Activated CD8-positive, alpha-beta memory T cell treated with anti-CD3 and anti-CD28 coated beads, Interleukin-2, amount 50 U/mL, for 24 hours (primary cell): ENCODE results near the gene PTPN23.

Experiments
- DNase-seq: peaks from one replicate; pipeline ENCODE4 v3.0.0-alpha.2; 2020; ENCODE audit errors: extremely low read depth

PTPN23 gene

DNA sequence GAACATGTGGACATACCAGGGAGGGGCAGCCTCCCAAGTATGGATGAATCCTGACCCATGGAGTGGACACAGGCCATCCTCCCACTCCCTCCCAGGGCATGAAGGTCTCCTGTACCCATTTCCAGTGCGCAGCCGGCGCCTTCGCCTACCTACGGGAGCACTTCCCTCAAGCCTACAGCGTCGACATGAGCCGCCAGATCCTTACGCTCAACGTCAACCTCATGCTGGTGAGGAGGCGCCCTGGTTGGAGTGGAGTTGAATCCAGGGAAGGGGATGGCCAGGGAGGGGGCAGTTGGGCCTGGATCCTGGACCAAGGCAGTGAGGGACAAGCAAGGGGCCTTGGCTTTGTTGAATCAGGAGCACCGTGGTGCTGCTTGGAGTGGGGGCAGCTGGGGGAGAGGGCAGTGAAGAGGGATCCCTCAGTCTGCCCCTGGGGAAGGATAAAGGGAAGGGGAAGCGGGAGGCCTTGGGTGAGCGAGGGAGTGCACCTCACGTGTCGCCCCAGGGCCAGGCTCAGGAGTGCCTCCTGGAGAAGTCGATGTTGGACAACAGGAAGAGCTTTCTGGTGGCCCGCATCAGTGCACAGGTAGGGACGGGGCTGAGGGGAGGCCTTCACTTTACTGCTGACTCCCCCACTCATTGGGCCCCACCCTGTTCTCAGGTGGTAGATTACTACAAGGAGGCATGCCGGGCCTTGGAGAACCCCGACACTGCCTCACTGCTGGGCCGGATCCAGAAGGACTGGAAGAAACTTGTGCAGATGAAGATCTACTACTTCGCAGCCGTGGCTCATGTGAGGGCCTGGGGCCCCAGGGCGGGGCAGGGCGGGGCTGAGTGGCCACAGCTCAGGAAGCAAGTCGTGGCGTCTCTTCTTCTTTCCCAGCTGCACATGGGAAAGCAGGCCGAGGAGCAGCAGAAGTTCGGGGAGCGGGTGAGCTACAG, 25.3 kb downstream of the PTPN23 start:
- DNase-seq, result no peak

DNA sequence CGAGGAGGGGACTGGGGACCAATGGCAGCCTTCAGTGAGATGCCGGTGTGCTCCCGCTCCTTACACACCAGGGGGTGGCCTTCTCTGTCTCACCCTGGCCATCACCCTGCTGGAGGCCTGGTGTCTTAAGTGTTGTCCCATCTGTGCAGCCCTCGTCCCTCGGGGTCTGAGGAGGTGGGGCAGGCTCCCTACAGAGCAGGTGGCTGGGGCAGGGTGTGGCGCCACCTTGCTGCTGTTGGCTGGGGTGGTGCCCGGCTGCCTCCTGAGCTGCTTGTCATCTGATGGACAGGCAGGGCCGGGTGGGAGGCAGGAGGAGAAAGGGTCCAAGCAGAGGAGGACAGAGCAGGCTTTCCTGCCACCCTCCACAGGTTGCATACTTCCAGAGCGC, 25.9 kb downstream of the PTPN23 start:
- DNase-seq, result no peak

DNA sequence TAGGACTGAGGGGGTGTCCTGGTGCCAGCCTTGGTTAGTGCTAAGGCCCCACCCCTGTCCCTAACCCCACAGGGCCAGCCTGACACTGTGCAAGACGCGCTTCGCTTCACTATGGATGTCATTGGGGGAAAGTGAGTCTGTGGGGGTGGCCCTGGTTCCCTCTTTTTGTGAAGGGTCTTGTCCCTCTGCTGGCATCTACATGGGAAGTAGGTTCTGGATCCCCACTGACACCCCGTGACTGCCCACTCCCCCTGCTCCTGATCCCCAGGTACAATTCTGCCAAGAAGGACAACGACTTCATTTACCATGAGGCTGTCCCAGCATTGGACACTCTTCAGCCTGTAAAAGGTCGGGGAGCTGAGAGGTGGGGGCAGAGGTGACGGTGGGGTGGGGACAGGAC, 26.4 kb downstream of the PTPN23 start:
- no peak for DNase-seq

DNA sequence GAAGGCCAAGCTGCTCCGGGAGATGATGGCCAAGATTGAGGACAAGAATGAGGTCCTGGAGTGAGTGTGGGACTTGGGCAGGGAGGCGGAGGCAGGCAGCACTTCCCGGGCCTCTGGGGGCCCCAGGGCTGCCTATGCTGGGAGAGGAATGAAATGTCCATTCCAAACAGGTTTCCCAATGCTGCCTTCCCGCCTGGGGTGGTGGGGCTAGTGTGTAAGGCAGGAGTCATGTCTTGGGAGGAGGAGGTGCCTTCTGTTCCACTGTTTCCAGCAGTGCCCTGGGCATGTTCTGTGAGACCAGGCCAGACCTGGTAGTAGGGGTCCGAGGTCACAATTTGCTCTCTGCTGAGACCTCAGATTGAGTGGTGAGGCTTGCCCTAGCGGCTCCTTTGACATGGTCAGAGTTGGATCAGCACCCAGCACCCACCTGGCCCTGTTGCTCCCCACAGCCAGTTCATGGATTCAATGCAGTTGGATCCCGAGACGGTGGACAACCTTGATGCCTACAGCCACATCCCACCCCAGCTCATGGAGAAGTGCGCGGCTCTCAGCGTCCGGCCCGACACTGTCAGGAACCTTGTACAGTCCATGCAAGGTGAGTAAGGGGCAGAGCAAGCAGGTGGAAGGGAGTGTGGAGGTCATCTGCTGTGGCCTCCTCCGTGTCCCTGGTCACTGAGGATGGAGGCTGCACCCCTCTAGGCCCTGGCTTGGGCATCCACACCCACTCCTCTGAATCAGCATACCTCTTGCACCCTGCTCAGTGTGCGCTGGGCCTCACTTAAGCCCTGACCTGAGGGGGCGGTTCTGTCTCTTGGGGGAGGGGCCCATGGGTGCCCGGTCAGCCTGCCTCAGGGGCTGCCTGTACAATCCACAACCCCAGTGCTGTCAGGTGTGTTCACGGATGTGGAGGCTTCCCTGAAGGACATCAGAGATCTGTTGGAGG, 27.3 kb downstream of the PTPN23 start:
- no peak for DNase-seq

DNA sequence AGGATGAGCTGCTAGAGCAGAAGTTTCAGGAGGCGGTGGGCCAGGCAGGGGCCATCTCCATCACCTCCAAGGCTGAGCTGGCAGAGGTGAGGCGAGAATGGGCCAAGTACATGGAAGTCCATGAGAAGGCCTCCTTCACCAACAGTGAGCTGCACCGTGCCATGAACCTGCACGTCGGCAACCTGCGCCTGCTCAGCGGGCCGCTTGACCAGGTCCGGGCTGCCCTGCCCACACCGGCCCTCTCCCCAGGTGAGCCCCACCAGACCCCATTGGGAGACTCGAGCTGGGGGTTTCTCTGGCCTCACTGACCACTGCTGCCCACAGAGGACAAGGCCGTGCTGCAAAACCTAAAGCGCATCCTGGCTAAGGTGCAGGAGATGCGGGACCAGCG, 28.0 kb downstream of the PTPN23 start:
- no peak for DNase-seq

DNA sequence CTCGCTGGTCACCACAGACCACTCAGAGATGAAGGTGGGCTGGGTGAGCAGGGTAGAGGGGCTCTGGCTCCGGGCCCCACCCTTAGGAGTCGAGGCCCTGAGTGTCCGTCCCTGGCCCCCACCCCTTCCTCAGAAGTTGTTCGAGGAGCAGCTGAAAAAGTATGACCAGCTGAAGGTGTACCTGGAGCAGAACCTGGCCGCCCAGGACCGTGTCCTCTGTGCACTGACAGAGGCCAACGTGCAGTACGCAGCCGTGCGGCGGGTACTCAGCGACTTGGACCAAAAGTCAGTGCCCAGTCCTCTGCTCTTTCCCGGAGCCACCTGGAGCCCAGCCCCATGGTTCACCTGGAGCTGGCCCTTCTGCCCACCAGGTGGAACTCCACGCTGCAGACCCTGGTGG, 28.5 kb downstream of the PTPN23 start:
- DNase-seq, result no peak

DNA sequence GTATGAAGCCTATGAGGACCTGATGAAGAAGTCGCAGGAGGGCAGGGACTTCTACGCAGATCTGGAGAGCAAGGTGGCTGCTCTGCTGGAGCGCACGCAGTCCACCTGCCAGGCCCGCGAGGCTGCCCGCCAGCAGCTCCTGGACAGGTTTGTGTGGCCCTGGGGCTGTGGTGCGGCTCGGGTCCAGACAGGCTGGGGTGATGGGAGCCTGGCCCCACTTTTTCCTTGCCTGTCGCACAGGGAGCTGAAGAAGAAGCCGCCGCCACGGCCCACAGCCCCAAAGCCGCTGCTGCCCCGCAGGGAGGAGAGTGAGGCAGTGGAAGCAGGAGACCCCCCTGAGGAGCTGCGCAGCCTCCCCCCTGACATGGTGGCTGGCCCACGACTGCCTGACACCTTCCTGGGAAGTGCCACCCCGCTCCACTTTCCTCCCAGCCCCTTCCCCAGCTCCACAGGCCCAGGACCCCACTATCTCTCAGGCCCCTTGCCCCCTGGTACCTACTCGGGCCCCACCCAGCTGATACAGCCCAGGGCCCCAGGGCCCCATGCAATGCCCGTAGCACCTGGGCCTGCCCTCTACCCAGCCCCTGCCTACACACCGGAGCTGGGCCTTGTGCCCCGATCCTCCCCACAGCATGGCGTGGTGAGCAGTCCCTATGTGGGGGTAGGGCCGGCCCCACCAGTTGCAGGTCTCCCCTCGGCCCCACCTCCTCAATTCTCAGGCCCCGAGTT, 29.0 kb downstream of the PTPN23 start:
- DNase-seq, result no peak

DNA sequence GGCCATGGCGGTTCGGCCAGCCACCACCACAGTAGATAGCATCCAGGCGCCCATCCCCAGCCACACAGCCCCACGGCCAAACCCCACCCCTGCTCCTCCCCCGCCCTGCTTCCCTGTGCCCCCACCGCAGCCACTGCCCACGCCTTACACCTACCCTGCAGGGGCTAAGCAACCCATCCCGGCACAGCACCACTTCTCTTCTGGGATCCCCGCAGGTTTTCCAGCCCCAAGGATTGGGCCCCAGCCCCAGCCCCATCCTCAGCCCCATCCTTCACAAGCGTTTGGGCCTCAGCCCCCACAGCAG, 29.5 kb downstream of the PTPN23 start:
- no peak for DNase-seq

DNA sequence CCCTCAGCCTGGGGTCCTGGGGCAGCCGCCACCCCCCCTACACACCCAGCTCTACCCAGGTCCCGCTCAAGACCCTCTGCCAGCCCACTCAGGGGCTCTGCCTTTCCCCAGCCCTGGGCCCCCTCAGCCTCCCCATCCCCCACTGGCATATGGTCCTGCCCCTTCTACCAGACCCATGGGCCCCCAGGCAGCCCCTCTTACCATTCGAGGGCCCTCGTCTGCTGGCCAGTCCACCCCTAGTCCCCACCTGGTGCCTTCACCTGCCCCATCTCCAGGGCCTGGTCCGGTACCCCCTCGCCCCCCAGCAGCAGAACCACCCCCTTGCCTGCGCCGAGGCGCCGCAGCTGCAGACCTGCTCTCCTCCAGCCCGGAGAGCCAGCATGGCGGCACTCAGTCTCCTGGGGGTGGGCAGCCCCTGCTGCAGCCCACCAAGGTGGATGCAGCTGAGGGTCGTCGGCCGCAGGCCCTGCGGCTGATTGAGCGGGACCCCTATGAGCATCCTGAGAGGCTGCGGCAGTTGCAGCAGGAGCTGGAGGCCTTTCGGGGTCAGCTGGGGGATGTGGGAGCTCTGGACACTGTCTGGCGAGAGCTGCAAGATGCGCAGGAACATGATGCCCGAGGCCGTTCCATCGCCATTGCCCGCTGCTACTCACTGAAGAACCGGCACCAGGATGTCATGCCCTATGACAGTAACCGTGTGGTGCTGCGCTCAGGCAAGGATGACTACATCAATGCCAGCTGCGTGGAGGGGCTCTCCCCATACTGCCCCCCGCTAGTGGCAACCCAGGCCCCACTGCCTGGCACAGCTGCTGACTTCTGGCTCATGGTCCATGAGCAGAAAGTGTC, 30.2 kb downstream of the PTPN23 start:
- no peak for DNase-seq

DNA sequence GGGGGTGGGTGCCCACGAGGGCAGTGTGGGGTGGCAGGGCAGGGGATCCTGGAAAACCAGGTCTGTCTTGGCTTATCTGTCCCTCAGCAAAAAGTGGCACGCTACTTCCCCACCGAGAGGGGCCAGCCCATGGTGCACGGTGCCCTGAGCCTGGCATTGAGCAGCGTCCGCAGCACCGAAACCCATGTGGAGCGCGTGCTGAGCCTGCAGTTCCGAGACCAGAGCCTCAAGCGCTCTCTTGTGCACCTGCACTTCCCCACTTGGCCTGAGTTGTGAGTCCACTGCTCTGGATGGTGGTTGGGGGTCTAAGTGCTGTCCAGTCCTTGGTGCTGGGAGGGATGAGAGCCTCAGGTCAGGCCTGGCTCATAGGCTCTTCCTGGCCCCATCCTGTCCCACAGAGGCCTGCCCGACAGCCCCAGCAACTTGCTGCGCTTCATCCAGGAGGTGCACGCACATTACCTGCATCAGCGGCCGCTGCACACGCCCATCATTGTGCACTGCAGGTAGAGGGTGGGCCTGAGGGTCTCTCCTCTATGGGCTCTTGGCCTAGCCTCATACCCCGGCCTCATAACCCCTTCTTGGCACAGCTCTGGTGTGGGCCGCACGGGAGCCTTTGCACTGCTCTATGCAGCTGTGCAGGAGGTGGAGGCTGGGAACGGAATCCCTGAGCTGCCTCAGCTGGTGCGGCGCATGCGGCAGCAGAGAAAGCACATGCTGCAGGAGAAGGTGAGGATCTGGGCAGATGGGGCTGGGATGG, 31.1 kb downstream of the PTPN23 start:
- DNase-seq, result no peak

DNA sequence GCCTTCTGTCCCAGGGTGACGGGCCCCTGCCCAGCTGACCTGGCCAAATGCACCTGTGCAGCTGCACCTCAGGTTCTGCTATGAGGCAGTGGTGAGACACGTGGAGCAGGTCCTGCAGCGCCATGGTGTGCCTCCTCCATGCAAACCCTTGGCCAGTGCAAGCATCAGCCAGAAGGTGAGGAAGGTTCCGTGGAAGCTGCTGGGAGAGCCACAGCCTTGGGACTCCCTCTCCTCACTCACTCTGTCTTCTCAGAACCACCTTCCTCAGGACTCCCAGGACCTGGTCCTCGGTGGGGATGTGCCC, 31.6 kb downstream of the PTPN23 start:
- no peak for DNase-seq

DNA sequence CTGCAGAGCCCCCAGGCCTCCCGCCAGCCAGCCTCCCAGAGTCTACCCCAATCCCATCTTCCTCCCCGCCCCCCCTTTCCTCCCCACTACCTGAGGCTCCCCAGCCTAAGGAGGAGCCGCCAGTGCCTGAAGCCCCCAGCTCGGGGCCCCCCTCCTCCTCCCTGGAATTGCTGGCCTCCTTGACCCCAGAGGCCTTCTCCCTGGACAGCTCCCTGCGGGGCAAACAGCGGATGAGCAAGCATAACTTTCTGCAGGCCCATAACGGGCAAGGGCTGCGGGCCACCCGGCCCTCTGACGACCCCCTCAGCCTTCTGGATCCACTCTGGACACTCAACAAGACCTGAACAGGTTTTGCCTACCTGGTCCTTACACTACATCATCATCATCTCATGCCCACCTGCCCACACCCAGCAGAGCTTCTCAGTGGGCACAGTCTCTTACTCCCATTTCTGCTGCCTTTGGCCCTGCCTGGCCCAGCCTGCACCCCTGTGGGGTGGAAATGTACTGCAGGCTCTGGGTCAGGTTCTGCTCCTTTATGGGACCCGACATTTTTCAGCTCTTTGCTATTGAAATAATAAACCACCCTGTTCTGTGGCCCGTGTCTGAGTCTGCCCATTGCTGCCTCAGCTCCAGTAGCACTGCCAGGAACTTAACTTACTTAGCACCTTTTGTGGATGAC, 32.2 kb downstream of the PTPN23 start:
- no peak for DNase-seq

DNA sequence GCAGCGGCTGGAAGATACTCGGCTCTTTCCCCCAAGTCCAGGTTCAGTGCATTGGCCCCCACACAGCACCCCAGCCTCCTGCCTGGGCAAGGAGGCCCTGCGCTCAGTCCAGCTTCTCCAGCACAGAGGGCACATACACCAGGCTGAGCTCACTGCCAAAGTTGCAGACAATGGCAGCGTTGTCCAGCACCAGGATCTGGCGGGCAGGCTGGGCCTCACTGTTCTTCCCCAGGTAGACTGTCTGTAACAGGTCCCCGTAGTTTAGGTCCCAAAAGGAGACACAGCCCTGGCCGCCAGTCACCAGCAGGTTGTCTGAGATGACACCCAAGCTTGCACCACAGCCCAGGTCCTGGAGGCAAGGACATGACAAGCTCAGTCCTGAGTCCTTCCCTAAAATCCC, 32.9 kb downstream of the PTPN23 start:
- DNase-seq, result no peak

DNA sequence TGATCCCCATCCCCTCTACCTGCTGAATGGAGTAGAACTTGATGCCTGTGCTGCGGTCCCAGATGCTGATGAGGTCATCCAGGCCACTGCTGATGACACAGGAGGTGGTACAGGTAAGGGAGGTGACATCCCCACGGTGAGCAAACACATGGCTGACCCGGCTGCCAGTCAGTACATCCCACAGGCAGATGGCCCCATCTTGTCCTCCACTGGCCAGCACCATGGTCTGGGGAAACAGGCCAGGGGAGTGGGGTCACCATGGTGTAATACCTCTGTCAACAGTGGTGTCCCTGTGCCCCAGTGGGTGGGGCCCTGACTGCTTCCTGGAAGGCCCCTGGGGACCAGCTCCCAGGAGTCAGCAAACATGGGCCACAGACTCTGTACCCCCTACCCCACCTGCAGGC, 33.3 kb downstream of the PTPN23 start:
- DNase-seq, result no peak

DNA sequence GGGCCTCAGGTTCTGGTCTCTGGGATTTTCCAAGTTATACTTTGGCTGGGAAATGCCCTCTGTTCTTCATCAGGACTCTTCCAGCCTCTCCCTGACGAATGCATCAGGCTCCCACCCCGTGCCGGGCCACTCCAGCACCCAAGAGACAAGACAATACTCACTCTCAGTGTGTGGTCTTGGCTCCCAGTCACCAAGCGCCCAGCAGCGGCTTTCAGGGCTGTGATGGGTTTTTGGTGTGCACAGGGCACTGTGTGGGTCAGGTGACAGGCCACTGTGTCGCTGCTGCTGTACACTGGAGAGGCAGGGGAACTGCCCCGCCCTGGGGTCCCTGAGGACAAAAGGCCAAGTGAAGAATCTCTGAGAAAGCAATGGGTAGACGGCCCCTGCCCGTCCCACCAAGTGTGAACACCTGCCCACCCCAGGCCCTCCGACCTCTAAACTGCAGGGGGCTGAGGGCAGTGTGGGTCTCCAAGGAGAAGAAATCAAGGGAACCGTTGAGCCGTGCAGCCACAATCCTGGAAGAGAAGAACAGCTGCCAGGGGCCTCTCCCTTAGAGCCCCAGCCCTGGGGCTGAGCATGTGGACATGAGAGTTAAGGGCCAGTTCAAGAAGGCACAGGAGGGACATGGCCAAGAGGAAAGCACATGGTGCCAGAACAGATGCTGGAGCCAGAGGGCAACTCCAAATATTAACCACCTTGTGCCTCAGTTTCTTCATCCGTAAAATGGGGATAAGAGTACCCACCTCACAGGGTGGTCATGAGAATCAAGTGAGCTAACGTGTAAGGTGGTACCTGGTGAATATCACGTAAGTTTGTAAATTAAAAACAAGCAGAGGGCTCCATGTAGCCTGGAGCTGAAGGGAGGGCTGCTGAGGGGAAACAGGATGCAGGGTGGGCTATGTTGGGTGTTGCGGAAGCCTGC, 34.1 kb downstream of the PTPN23 start:
- no peak for DNase-seq

DNA sequence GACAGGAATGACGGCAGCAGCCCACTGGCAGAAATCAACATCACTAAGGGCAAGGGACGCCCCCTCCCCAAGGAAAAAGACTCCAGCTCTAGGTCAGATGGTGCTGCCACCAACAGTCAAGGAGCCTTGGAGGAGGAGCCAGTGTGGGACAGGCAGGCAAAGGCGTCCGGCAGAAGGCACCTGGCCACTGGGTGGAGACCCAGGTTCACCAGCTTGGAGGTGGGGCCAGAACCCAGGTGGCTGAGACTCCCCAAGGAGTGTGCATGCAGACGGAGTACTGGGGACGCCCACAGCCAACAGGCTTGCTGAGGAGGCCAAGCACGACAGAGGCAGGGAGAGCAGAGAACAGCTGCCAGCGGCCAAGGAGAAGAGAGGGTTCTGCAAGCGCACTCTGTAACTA, 35.2 kb downstream of the PTPN23 start:
- DNase-seq, result no peak

DNA sequence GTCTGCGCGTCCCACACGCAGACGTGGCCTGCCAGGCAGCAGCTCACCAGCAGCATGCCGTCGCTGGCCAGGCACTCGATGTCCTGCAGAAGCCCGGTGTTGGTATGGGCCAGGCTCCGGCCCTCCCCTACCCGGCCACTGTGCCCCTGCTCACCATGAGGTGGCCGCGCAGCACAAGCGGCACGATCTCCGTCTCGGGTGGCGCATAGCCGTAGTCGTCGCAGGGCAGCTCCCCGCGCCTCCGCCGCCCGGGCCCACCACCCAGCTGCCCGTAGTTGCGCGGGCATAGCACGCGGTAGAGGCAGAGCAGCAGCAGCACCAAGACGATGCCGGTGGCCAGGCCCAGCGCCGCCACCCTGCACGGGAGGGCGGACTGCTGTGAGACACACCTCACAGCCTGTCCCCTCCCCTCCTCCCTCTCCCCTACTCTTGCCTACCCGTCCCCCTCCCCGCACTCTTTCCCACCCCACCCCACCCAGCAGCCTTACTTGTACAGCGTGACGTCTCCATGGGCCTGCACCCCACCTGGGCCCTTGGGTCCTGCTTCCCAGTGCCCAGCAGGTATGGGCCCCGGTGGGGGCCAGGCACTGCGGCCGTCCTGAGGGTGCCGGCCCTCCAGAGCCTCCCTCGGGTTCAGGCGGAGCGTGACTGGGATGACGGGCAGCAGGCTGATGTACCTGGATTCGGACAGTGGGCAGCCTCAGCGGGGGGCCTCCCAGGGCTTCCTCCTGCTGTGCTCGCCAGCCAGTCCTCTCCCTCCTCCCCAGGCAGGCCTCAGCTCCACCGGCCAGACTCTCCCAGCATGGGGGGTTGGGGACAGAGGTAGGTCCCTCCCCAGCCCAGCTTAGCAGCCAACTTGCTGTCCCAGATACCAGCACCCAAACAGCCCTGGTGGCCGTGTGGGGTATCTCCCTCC, 37.6 kb downstream of the PTPN23 start:
- no peak for DNase-seq
